ENCODE measurements around the gene NUMA1.

The NUMA1 gene

DNA sequence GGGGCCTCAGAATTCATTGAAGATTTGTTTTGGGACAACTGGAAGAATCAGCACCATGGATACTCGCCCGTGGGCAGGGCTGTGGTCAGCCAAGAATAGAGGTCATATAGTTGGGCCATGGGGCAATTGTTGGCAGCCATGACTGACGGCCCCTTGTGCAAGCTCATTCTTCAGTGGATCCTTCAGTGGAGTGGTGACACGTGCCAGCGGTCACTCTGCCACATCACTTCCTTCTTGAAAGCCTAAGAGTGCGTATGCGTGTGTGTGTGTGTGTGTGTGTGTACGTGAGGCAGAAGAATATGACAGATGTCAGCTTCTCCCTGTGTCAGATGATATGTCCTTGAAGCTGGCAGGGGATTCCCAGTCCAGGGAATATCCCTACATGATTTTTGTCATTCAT lies 83.4 kb downstream of the NUMA1 start:
- Histone ChIP-seq H3K4me1 (ENCODE audit: control insufficient read depth, low read length) (peaks cover 57% of the 10 kb centered on the region), H4K20me1 (ENCODE audit: control insufficient read depth, insufficient read depth, low read depth, low read length) (no peaks in the 10 kb centered on the region), H3K4me2 (ENCODE audit: low read length) (no peak overlapping the region), H3K27ac (ENCODE audit: low read depth, low read length) (no peak overlapping the region), H3K36me3 (ENCODE audit: control insufficient read depth, low read length) (peaks cover 9% of the 10 kb centered on the region), H3K4me3 (ENCODE audit: low read length) (no peak overlapping the region), H3K27me3 (ENCODE audit: control insufficient read depth, low read length) (no peaks in the 10 kb centered on the region), H3K79me2 (ENCODE audit: control insufficient read depth, low read length) (no peaks in the 10 kb centered on the region), H3K9me3 (ENCODE audit: control insufficient read depth, insufficient read depth, low read length) (no peaks in the 10 kb centered on the region), H3F3A (ENCODE audit: control insufficient read depth, insufficient read depth) (peaks cover 7% of the 10 kb centered on the region), H3K9me2 (replicated peaks; ENCODE audit: control insufficient read depth, low read length) (no peaks in the 10 kb centered on the region)
- TF ChIP-seq EZH2phosphoT487 (IDR thresholded peaks at IDR 0.05; ENCODE audit: borderline replicate concordance, low read length) (no peak), CTCF (IDR thresholded peaks at IDR 0.05; ENCODE audit: low read depth, low read length, poor library complexity, severe bottlenecking) (no peak)

DNA sequence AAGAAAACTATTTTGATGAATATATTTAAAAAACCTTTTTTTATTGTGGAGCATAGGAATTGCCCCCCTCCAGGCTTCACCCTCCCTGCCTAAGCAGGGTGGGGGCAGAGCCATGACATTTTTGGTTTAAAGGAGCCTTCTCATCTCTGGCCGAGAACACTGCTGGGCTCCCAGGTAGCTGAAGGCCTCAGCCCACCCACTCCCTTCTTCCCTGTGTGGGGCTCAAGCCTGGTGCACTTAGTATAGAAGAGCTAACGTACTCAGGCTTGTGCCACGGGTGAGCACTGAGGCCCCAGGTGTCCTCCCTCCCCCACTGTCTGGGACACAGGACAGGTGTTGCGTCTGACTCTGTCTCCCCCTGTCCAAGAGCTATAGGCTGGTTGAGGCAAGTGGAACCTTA lies 83.8 kb downstream of the NUMA1 start:
- H4K20me1 ChIP-seq (ENCODE audit: control insufficient read depth, insufficient read depth, low read depth, low read length), result no peaks in the 10 kb centered on the region
- no peaks in the 10 kb centered on the region for H3K9me3 ChIP-seq (ENCODE audit: control insufficient read depth, insufficient read depth, low read length)
- TF ChIP-seq CTCF (IDR thresholded peaks at IDR 0.05; ENCODE audit: low read depth, low read length, poor library complexity, severe bottlenecking) (no peak), EZH2phosphoT487 (IDR thresholded peaks at IDR 0.05; ENCODE audit: borderline replicate concordance, low read length) (no peak)
- H3F3A ChIP-seq (ENCODE audit: control insufficient read depth, insufficient read depth), result peaks cover 8% of the 10 kb centered on the region
- H3K79me2 ChIP-seq (ENCODE audit: control insufficient read depth, low read length), result no peaks in the 10 kb centered on the region
- no peaks in the 10 kb centered on the region for H3K9me2 ChIP-seq (replicated peaks; ENCODE audit: control insufficient read depth, low read length)
- H3K27me3 ChIP-seq (ENCODE audit: control insufficient read depth, low read length), result no peaks in the 10 kb centered on the region
- H3K27ac ChIP-seq (ENCODE audit: low read depth, low read length), result no peak overlapping the region
- no peak overlapping the region for H3K4me3 ChIP-seq (ENCODE audit: low read length)
- peaks cover 5% of the 10 kb centered on the region; the same call in 1 of the 2 replicates for H3K36me3 ChIP-seq (ENCODE audit: control insufficient read depth, low read length)
- H3K4me2 ChIP-seq (ENCODE audit: low read length), result no peak overlapping the region
- H3K4me1 ChIP-seq (ENCODE audit: control insufficient read depth, low read length), result peaks cover 61% of the 10 kb centered on the region

DNA sequence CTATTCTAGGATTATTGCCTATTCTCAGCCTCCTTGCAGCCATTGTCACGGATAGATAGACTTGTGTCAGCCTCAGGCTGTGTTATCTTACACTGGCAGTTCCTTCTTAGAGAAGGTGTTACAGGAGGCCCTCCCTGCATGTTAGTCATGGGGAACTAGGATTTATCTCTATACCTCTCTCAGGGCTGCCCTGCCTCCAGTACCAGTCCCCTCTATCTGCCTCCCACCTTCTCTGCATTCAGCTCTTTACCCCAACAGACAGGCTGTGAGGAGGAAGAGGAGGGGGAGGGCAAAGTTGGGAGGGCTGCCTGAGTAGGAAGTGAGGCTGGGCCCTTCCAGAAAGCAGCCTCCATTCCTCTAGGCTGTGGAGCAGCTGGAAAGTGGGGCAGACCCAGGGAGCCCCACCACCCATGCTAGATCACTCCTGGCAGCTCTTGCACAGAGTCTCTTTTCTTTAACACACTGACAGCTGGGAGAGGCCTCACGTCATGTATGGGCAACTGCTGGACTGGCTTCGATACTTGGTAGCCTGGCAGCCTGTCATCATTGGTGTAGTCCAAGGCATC lies 84.5 kb downstream of the NUMA1 start:
- Histone ChIP-seq H3K4me2 (ENCODE audit: low read length) (no peak overlapping the region), H3K9me2 (replicated peaks; ENCODE audit: control insufficient read depth, low read length) (no peaks in the 10 kb centered on the region), H3K27ac (ENCODE audit: low read depth, low read length) (no peak overlapping the region), H3K27me3 (ENCODE audit: control insufficient read depth, low read length) (no peaks in the 10 kb centered on the region), H3K36me3 (ENCODE audit: control insufficient read depth, low read length) (peaks cover 3% of the 10 kb centered on the region; the same call in 1 of the 2 replicates), H4K20me1 (ENCODE audit: control insufficient read depth, insufficient read depth, low read depth, low read length) (no peaks in the 10 kb centered on the region), H3K9me3 (ENCODE audit: control insufficient read depth, insufficient read depth, low read length) (no peaks in the 10 kb centered on the region), H3F3A (ENCODE audit: control insufficient read depth, insufficient read depth) (peaks cover 8% of the 10 kb centered on the region), H3K4me1 (ENCODE audit: control insufficient read depth, low read length) (peaks cover 65% of the 10 kb centered on the region), H3K79me2 (ENCODE audit: control insufficient read depth, low read length) (no peaks in the 10 kb centered on the region), H3K4me3 (ENCODE audit: low read length) (no peak overlapping the region)
- TF ChIP-seq CTCF (IDR thresholded peaks at IDR 0.05; ENCODE audit: low read depth, low read length, poor library complexity, severe bottlenecking), result no peak
- no peak for TF ChIP-seq EZH2phosphoT487 (IDR thresholded peaks at IDR 0.05; ENCODE audit: borderline replicate concordance, low read length)

Measured in DOHH2 (cell line).